CD4-positive, alpha-beta T cell treated with Interleukin-10 for 1 hour (primary cell): ENCODE data around the gene SEMG2.

ENCODE experiments used
- DNase-seq: peaks from one replicate; pipeline ENCODE4 v3.0.0-alpha.2; 2020

SEMG2 gene, protein sequence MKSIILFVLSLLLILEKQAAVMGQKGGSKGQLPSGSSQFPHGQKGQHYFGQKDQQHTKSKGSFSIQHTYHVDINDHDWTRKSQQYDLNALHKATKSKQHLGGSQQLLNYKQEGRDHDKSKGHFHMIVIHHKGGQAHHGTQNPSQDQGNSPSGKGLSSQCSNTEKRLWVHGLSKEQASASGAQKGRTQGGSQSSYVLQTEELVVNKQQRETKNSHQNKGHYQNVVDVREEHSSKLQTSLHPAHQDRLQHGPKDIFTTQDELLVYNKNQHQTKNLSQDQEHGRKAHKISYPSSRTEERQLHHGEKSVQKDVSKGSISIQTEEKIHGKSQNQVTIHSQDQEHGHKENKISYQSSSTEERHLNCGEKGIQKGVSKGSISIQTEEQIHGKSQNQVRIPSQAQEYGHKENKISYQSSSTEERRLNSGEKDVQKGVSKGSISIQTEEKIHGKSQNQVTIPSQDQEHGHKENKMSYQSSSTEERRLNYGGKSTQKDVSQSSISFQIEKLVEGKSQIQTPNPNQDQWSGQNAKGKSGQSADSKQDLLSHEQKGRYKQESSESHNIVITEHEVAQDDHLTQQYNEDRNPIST

DNA sequence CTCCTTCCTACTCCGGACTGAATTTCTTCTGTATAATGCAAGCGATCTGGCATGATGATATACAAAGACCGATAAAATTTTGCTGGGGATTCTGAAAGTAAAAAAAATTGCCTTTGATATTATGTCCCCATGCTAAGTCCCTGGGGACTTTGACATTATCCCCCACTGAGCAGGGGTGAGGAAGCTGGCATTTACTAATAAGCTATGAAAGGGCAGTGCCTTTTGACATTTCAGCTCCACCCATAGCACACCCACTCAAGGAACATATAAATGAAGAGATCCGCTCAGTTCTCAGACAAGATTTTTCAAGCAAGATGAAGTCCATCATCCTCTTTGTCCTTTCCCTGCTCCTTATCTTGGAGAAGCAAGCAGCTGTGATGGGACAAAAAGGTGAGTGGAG is at the start of gene SEMG2:
Gene SEMG2 (plus strand): TSS at position 298 of the 400 bp plus-strand sequence. CDS start 17 bp downstream, at position 315.
- DNase-seq, result no peak

DNA sequence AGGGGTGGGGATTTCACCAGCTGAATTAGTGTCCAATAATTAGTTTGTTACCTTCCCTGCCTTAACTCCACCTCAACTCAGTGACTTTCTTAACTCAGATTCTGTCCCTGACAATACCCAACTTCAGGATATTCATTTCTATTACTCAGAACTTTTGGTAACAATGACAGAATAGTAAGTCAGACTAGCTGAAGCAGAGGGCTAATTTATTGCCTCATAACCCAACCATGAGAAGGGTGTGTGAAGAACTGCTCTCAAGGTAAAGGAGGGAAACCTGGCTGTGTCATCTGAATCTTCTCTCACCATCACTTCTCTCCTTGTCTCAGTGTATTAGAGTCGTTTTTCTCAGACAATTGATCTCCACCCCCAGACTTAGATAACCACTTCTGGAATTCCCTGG is 47.7 kb upstream of the SEMG2 start:
- no peak for DNase-seq

DNA sequence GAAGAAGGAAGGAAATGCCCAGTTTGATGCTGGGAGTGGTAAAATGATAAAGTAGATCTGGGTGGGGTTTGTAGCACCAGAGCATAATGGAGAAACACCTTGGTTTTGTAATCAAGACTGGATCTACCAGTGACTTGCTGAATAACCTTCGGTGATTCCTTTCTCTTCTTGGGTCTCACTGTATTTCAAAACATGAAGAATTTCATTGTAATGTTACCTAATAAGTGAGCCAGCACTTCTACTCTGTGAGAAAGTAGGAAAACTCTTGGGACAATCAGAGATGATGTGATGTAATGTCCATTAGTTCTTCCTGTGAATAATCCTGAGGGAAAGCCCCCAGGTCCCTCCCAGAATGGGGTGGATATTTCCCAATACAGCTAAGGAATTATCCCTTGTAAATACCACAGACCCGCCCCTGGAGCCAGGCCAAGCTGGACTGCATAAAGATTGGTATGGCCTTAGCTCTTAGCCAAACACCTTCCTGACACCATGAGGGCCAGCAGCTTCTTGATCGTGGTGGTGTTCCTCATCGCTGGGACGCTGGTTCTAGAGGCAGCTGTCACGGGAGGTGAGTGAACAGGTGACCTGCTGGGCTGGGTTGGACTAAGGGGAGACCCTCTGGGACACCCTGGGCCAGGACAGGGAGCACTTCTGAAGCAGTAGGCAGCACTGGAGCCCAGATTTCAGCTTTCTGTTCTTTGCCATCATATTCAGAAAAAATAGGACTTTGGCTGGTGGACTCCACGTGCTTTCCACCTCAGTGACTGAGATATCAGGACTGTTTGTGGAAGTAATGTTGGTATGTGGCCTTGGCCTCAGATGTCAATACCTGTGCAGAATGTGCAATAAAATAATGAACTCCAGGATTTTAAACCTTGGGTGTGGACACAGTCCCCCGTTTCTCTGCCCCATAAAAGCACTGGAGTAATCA is 46.5 kb upstream of the SEMG2 start, which contains the start of gene PI3:
Gene PI3 (plus strand): TSS at position 469 of the 931 bp plus-strand sequence. CDS start 21 bp downstream, at position 490.
- no peak for DNase-seq

DNA sequence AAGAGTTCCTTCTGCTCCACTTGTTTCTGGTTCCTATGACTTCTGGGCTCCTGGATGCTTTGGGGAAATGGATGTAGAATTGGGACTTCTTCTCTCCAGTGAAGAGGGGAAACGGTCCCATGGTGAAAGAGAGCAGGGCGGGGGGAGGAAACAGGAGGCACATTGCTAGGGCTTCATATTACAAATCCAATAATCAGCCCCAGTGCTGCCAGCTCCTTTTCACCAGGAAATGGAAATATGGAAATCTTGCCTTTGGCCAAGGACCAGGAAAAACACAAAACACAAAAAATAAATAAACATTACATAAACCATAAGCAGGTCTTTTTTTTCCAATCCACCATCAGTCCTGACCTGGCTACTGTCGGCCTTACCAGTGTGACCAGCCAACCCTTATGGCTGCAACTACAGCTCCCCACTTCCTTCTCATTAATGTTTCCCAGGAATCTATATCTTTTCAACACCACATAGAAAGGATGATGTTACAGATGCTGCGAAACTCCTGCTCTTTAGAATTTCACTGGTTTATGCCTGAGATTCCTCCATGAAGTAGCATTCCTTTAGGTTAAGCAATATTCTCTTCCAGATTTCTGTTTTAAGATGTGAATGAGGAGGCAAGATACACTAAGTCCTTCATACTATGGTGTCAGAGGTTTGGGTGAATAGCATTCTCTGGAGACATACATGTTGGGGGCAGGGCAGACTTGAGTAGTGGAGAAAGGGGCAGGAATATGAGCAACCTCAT is 44.5 kb upstream of the SEMG2 start:
- DNase-seq, result no peak

DNA sequence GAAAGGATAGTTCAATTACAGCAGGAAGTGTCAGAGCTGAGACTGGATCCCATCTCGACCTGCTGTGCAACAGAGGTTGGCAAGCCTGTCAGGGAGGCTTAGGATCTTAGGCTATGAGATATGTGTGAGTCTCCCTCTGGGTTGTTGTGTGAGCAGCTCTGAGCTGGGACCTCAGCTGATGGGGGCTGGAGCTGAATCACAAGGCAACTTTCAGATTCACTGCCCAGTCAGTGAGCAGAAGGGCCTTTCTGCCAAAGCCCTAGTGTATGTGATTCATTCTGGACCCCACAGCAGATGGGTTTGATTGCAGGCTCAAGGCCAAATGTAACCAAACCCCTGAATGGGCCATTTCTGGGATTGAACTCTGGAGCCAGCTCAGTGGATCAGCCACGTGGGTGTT is 42.0 kb upstream of the SEMG2 start:
- DNase-seq, result no peak

DNA sequence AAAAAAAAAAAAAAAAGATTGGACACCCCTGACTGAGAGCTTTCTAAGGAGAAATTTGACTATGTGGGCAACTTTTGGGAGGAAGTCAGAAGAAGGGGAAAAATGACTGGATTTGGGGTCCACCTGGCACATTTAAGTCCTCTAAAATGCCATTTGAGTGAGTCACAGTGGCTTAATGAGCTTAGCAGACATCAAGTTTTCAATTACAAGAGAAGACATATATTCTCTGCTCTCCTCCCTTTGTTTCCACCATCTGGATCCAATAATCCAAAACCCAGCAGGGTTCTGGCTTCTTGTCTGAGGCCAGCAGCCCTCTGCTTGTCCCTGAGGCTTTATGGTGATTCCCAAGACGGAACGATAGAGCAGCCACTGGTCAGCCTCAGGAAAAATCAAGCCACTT is 39.5 kb upstream of the SEMG2 start:
- no peak for DNase-seq

DNA sequence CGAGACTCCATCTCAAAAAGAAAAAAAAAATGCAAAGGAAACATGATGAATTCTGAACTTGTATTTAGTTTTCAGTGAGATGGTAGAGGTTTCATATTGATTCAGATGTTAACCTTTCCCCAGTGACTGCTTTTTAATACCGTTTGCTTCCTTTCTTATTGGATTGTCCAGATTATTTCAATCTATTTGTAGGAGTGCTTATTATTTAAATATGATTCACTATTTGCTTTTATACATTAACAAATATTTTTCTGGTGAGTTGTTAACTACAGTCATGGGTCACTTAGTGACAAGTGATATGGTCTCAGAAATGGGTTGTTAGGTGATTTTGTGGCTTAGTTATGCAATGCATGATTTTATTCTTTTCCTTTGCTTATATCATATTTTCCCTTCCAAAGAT is 38.1 kb upstream of the SEMG2 start:
- DNase-seq, result no peak

DNA sequence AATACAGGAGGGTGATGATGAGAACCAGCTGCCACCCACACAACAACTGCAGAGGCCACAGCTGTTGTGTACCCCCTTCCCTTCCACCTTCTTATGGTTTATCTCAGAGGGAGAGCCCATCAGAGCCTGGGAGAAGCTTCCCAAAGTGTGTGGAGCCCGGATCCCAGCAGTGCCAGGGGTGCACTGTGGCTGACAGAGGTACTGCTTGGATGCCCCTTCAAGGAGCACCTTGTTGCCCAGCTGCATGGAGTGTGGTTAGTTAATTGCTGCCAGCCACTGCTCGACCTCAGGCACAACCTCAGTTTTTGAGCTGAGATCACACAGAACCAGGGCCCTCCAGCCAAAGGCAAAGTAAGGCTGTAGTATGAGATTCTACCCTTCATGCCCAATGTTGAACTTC is 33.5 kb upstream of the SEMG2 start:
- no peak for DNase-seq

DNA sequence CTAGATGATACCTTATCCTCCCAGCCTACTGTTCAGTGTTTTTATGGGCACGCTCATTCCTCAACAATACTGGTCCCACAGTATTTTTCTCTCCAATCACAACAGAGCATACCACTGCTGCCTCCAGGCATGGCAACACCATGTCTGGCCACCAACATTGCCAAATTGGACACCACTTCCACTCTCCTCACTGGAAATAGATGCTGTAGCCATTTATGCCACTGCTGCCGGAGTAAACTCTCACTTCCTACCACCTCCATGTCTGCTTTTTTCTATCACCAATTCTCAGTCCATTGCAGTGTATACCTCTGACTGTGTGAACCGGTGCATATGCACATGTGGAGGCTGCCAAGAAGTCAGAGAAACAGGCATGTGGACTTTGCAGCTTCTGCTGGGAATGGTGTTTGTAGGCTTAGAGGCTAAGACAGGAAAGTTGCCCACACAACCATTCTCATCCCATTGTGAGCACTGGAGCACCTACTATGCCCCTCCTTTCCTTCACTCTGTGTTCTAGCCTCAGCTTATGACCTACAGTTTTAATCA is 32.0 kb upstream of the SEMG2 start:
- DNase-seq, result no peak

DNA sequence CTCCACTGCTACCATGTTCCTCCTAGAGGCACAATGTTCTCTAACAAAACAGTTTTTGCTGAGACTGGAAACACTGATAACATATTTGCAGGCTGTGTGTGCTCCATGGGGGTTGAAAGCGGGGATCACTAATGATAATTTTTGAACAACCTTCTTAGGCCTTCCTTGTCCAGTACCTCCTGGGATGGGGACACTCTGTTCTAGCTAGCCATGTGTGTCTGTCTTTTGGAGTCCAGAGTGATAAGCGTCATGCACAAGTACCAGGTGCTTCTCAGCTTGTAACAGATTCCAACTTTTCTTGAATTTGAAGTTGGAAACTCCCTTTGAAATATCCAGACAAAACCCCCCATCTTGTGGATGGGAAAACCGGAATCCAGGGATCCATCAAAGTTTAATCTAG is 31.3 kb upstream of the SEMG2 start:
- no peak for DNase-seq

DNA sequence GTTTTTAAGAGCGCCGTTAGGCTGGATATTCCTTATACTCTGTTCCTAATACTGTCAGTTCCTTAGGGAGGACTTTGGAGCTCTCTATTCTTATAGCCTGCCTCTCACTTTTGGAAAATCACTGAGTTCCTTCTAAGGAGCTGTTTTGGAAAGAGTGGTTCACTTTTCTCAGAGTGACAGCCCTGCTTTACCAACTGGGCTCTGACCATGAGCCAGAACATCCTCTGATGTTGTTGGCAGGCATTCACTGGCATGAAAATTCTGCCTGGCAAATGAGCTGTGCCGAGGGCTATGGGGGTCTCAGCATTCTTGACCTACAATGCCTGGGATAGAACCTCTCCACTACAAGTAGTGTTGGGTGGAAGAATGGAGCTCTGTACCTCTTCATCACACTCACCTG is 29.2 kb upstream of the SEMG2 start:
- no peak for DNase-seq

DNA sequence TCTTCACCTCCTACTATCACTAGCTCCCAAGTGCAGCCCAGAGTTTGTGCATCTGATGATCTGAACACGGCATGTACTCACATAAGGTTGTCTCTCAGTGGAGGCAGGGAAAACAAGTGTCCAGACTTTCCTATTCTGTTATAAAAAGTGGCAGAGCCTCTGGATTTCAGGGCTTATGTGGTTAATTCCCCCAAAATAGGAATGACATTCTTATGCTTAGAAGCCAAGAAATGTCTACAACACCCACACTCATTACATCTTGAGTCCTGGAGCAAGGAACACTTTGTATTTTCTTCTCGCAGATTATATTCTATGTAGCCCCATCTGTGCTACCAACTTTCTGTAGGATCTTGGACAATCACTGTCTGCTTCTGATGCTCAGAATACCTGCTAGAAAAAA is 27.8 kb upstream of the SEMG2 start:
- no peak for DNase-seq

DNA sequence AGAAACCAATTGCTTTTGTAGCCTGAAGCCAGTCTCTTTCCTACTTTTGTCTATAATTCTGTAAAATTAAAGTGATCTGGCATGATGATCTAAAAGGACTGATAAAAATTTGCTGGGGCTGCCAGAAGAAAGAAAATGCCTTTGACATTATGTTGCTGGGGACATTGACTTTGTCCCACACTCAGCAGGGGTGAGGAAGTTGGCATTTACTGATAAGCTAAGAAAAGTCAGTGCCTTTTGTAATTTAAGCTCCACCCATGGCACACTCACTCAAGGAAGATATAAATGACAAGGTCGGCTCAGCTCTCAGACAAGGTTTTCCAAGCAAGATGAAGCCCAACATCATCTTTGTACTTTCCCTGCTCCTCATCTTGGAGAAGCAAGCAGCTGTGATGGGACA is 14.4 kb upstream of the SEMG2 start, which contains the start of gene SEMG1:
Gene SEMG1 (plus strand): TSS at position 309 of the 400 bp plus-strand sequence. CDS start 21 bp downstream, at position 330.
- no peak for DNase-seq

DNA sequence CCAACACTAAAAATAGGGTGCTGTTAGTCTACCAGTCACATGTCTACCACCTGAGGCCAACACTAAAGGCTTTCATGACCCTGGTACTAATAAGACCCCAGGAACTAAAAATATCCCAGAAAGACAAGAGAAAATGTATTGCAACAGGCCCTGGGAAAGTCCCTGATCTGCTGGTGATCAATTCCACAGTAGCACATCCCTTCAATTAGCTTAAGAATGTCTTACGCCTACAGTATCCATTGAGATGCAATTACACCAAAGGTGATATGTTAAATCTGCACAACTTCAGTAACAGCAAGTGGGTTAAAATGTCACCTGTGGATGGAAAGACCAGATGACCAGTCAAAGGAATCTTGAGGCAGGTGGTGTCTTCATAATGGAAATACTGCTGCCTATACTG is 11.2 kb upstream of the SEMG2 start:
- DNase-seq, result no peak

DNA sequence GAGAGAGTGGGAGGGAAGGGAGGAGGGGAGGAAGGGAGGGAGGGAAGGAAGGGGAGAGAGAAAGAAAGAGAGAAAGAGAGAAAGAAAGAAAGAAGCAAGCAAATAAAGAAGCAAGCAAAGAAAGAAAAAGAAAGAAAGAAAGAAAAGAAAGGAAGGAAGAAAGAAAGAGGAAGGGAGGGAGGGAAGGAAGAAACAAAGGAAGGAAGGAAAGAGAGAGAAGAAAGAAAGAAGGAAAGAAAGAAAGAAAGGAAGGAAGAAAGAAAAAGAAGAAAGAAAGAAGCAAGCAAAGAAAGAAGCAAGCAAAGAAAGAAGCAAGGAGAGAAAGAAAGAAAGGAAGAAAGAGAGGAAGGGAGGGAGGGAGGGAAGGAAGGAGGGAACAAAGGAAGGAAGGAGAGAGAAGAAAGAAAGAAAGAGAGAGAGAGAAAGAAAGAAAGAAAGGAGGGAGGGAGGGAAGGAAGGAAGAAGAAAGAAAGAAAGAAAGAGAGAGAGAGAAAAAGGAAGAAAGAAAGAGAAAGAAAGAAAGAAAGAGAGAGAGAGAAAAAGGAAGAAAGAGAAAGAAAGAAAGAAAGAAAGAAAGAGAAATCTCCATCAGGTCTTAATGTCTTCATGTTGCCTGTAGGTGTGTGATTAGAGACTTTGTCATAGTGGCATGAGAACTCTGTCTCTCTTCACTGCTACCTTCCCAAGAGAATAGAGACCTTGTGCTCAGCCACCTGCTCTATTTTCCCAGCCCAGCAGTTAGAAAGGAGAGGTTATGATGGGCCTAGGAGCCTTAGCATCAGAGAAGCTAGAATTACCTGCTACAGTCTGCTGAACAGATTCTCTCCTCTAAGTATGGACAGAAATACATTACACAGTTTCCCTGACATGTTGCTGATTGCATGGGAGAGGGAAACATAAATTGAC is 9.4 kb upstream of the SEMG2 start:
- DNase-seq, result no peak

DNA sequence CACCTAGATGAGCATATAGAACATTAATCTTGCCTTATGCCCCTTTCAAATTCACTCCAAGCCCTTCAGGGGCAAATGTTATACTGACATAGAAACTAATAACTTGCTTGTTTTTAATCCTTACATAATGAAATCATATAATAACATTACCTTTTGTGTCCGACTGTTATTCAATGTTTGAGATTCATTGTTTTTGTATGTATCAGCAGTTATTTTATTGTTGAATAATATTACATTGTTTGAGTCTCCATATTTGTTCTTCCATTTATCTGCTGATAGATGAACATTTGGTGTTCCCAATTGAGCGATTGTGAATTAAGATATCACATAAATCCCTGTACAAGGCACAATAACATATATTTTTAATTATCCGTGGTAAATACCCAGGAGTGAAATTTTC is 8.3 kb upstream of the SEMG2 start:
- DNase-seq, result no peak

DNA sequence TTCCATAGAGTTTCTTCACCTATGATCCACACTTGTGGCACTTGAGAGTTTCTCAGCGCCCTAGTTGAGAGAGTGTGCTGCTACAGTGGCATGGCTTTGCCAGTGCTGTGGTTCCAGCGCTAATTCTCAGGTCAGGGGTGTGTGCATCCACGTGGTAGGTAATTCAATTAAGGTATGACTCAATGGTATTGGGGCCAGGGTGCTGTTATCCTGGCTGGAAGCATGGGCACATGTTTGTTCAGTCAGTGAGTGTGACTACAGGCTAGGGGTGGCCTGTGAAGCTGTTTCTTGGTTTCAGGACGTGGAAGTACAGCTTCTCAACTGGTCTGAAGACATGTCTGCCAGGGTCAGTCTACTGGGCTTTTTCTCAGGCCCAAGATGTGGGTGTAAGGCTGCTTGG is 3.0 kb upstream of the SEMG2 start:
- DNase-seq, result no peak

DNA sequence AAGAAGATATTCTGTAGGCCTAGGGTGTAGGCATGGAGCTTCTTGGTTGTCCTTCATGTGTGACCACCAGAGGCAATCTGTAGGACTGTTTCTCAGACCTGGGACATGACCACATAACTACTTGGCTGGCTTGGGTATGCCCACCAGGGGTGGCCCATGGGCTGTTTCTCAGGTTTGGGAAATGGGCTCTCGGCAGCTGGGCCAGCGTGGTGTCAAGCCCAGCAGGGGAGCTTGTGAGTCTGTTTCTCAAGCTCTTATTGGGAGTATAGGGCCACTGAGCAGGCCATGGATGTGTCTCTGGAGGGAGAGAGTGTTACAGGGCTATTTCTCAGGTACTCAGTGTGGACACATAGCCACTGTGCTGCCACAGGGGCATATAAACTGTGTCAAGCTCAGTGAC is 2.5 kb upstream of the SEMG2 start:
- no peak for DNase-seq

DNA sequence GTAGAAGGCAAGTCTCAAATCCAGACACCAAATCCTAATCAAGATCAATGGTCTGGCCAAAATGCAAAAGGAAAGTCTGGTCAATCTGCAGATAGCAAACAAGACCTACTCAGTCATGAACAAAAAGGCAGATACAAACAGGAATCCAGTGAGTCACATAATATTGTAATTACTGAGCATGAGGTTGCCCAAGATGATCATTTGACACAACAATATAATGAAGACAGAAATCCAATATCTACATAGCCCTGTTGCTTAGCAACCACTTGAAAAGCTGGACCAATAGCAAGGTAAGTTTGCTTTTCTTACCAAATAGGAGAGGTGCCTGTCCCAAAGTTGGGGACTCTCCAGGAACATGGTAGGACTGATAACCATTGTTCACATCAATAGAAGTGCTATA is 2.0 kb downstream of the SEMG2 start:
- DNase-seq, result no peak

DNA sequence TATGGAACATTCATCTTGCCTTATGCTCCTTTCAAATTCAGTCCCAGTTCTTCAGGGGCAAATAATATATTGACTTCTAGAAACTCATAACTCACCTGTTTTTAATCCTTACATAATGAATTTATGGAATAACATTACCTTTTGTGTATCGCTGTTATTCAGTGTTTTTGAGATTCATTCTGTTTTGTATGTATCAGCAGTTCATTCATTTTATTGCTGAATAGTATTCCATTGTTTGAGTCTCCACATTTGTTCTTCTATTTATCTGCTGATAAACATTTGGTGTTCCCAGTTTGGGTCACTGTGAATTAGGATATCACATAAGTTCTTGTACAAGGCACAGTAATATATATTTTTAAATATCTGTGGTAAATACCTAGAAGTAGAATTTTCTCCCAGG is 5.1 kb downstream of the SEMG2 start:
- no peak for DNase-seq
